ENCODE data around the gene TTLL11. TPM values are rescaled to one million over a fixed set of nuclear protein-coding genes. Genes with fewer than 3 reads are reported as not detected.

The TTLL11 gene
- total RNA-seq, 1 donor from 2014 or later = 4.0 TPM

GRCh38 chr9:121992571-121993212, 100.4 kb downstream of the TTLL11 start:
- no peak overlapping the region for H3K4me3 Mint-ChIP-seq (ENCODE audit: unreplicated experiment)
- peaks cover 9% of the 10 kb centered on the region for H3K27me3 Mint-ChIP-seq (ENCODE audit: unreplicated experiment)
- peak; percentile 96 for TF ChIP-seq CTCF (IDR thresholded peaks at IDR 0.05; ENCODE audit: unreplicated experiment)
- peak; percentile 35 for DNase-seq (ENCODE audit: low spot score)
- H3K27ac Mint-ChIP-seq (ENCODE audit: unreplicated experiment) = no peak overlapping the region
- H3K9me3 Mint-ChIP-seq (ENCODE audit: unreplicated experiment) = no peaks in the 10 kb centered on the region
- H3K36me3 Mint-ChIP-seq (ENCODE audit: low read depth, unreplicated experiment) = no peaks in the 10 kb centered on the region
- no peaks in the 10 kb centered on the region for H3K4me1 Mint-ChIP-seq (ENCODE audit: unreplicated experiment)

GRCh38 chr9:121991307-121991661, 101.8 kb downstream of the TTLL11 start:
- Mint-ChIP-seq H3K4me1 (ENCODE audit: unreplicated experiment) (no peaks in the 10 kb centered on the region), H3K27me3 (ENCODE audit: unreplicated experiment) (peaks cover 9% of the 10 kb centered on the region), H3K27ac (ENCODE audit: unreplicated experiment) (no peak overlapping the region), H3K36me3 (ENCODE audit: low read depth, unreplicated experiment) (no peaks in the 10 kb centered on the region), H3K4me3 (ENCODE audit: unreplicated experiment) (no peak overlapping the region), H3K9me3 (ENCODE audit: unreplicated experiment) (no peaks in the 10 kb centered on the region)
- DNase-seq (ENCODE audit: low spot score) = no peak
- no peak for TF ChIP-seq CTCF (IDR thresholded peaks at IDR 0.05; ENCODE audit: unreplicated experiment)

GRCh38 chr9:121990600-121991306, 102.4 kb downstream of the TTLL11 start:
- TF ChIP-seq CTCF (IDR thresholded peaks at IDR 0.05; ENCODE audit: unreplicated experiment) = no peak
- no peak for DNase-seq (ENCODE audit: low spot score)
- Mint-ChIP-seq H3K27me3 (ENCODE audit: unreplicated experiment) (peaks cover 9% of the 10 kb centered on the region), H3K4me1 (ENCODE audit: unreplicated experiment) (no peaks in the 10 kb centered on the region), H3K36me3 (ENCODE audit: low read depth, unreplicated experiment) (no peaks in the 10 kb centered on the region), H3K9me3 (ENCODE audit: unreplicated experiment) (no peaks in the 10 kb centered on the region), H3K4me3 (ENCODE audit: unreplicated experiment) (no peak overlapping the region), H3K27ac (ENCODE audit: unreplicated experiment) (no peak overlapping the region)

- peak; percentile 42 for DNase-seq (ENCODE audit: low spot score)
- Mint-ChIP-seq H3K4me1 (ENCODE audit: unreplicated experiment) (no peaks in the 10 kb centered on the region), H3K9me3 (ENCODE audit: unreplicated experiment) (no peaks in the 10 kb centered on the region), H3K36me3 (ENCODE audit: low read depth, unreplicated experiment) (no peaks in the 10 kb centered on the region), H3K27me3 (ENCODE audit: unreplicated experiment) (peaks cover 9% of the 10 kb centered on the region), H3K4me3 (ENCODE audit: unreplicated experiment) (no peak overlapping the region), H3K27ac (ENCODE audit: unreplicated experiment) (no peak overlapping the region)
- no peak for TF ChIP-seq CTCF (IDR thresholded peaks at IDR 0.05; ENCODE audit: unreplicated experiment)
These were observed 104.1 kb downstream of the TTLL11 start for GRCh38 chr9:121989010-121989409.

- Mint-ChIP-seq H3K9me3 (ENCODE audit: unreplicated experiment) (no peaks in the 10 kb centered on the region), H3K4me1 (ENCODE audit: unreplicated experiment) (no peaks in the 10 kb centered on the region), H3K27ac (ENCODE audit: unreplicated experiment) (no peak overlapping the region), H3K36me3 (ENCODE audit: low read depth, unreplicated experiment) (no peaks in the 10 kb centered on the region), H3K4me3 (ENCODE audit: unreplicated experiment) (no peak overlapping the region), H3K27me3 (ENCODE audit: unreplicated experiment) (peaks cover 11% of the 10 kb centered on the region)
- no peak for TF ChIP-seq CTCF (IDR thresholded peaks at IDR 0.05; ENCODE audit: unreplicated experiment)
- DNase-seq (ENCODE audit: low spot score) = no peak
These were observed 105.8 kb downstream of the TTLL11 start for GRCh38 chr9:121987314-121987713.
